GM12892 (cell line): ENCODE results near the gene COL13A1.

Experiments used
- POLR2A ChIP-seq: IDR thresholded peaks from 2 replicates; pipeline ENCODE4 v1.6.1; 2011; ENCODE audit warnings: low read depth, low read length, control low read depth
- POLR2AphosphoS5 ChIP-seq: IDR thresholded peaks from 2 replicates; pipeline ENCODE4 v1.6.1; 2011; ENCODE audit warnings: low read depth, low read length, control low read depth
- TAF1 ChIP-seq: IDR thresholded peaks from 2 replicates; pipeline ENCODE4 v1.6.1; 2011; ENCODE audit warnings: low read depth, mild to moderate bottlenecking, control low read depth, low read length, borderline replicate concordance

- TF ChIP-seq POLR2A (no peak), POLR2AphosphoS5 (no peak), TAF1 (no peak)
These were observed 156.3 kb downstream of the COL13A1 start for GRCh38 chr10:69957886-69958555.
